GM12878 (cell line): ENCODE data around the gene PRKCB. TPM values are rescaled to one million over a fixed set of nuclear protein-coding genes. Genes with fewer than 3 reads are reported as not detected.

ENCODE experiments used
- ATAC-seq: fragments of 200-7000 bp; cut with Tn5 transposase; 3 replicates; pipeline ENCODE4 v1.9.1; 2020; ENCODE audit warnings: mild to moderate bottlenecking, moderate library complexity
- BruUV-seq: library from RNA; stranded (reverse); fragments of 400-500 nt; replicated peaks from 2 replicates; lab custom pipeline; 2021; lab: Mats Ljungman, UMichigan
- CTCF ChIA-PET: fragments of 300-600 bp; sonication (Branson Sonifier 250); formaldehyde crosslinking; extraction: SDS; loops from one replicate; lab custom pipeline; 2021; ENCODE audit warnings: inconsistent platforms; lab: Yijun Ruan, JAX
- POLR2A ChIA-PET: fragments of 350-600 bp; formaldehyde crosslinking; extraction: SDS; loops from one replicate; lab custom pipeline; 2021; ENCODE audit warnings: inconsistent platforms; lab: Charles Lee
- RAD21 ChIA-PET: fragments of 300-600 bp; sonication (Branson Sonifier 250); formaldehyde crosslinking; loops from one replicate; lab custom pipeline; 2023; ENCODE audit warnings: antibody characterized with exemption; ENCODE audit not compliant: unreplicated experiment; lab: Charles Lee
- SMC1A ChIA-PET: fragments of 300-600 bp; sonication (Branson Sonifier 250); formaldehyde crosslinking; loops from one replicate; lab custom pipeline; 2023; ENCODE audit not compliant: unreplicated experiment, uncharacterized antibody; lab: Charles Lee
- DNase-seq: peaks from one replicate; pipeline ENCODE4 v3.0.0-alpha.2; 2011; ENCODE audit warnings: low read depth, low spot score
- FAIRE-seq: peaks from 3 replicates; lab custom pipeline; 2011; peaks lifted over from hg19 to GRCh38; lab: Jason Lieb, UNC
- H2AFZ ChIP-seq: 2 replicates; pipeline ENCODE4 v1.6.0; 2011; ENCODE audit warnings: low read depth, low read length, control low read depth; ENCODE audit not compliant: control insufficient read depth
- H3K27ac ChIP-seq: 2 replicates; pipeline ENCODE4 v1.5.1; 2011; ENCODE audit warnings: control low read depth; ENCODE audit not compliant: control insufficient read depth, insufficient read depth
- H3K27me3 ChIP-seq, 2 experiments: replicated peaks in 1 of 2; 2 replicates each; pipeline versions ENCODE4 v1.6.0 to v1.6.1; 2011; ENCODE audit warnings: low read length in 1 of 2; ENCODE audit not compliant: control insufficient read depth in 2 of 2, insufficient read depth in 2 of 2
- H3K36me3 ChIP-seq, 2 experiments: 2 replicates each; pipeline ENCODE4 v1.5.1; 2011; ENCODE audit warnings: low read length in 1 of 2; ENCODE audit not compliant: control insufficient read depth in 2 of 2, insufficient read depth in 2 of 2
- H3K4me1 ChIP-seq: 2 replicates; pipeline ENCODE4 v1.6.1; 2011; ENCODE audit warnings: mild to moderate bottlenecking, low read length, moderate library complexity, mixed read lengths; ENCODE audit not compliant: control insufficient read depth, insufficient read depth
- H3K4me2 ChIP-seq: 2 replicates; pipeline ENCODE4 v1.6.0; 2011; ENCODE audit warnings: control low read depth; ENCODE audit not compliant: control insufficient read depth, insufficient read depth
- H3K4me3 ChIP-seq: fragments of 200-600 bp; sonication (generic); 2 replicates; pipeline ENCODE4 v1.5.1; 2016
- H3K79me2 ChIP-seq: 2 replicates; pipeline ENCODE4 v1.6.0; 2011; ENCODE audit warnings: low read length; ENCODE audit not compliant: control insufficient read depth, insufficient read depth
- H3K9ac ChIP-seq: 2 replicates; pipeline ENCODE4 v1.8.0; 2011; ENCODE audit warnings: low read length, control low read depth, mixed read lengths; ENCODE audit not compliant: control insufficient read depth, insufficient read depth
- H3K9me3 ChIP-seq: replicated peaks from 3 replicates; pipeline ENCODE4 v1.5.1; 2011; ENCODE audit warnings: mild to moderate bottlenecking, low read length; ENCODE audit not compliant: control insufficient read depth, insufficient read depth
- H4K20me1 ChIP-seq: 2 replicates; pipeline ENCODE4 v1.6.0; 2011; ENCODE audit not compliant: control insufficient read depth, insufficient read depth
- ATF7 ChIP-seq: fragments of 450-650 bp; IDR thresholded peaks from 2 replicates; pipeline ENCODE4 v1.6.1; 2016; ENCODE audit warnings: low read depth, mild to moderate bottlenecking
- CBX5 ChIP-seq: sonication (generic); IDR thresholded peaks from 2 replicates; pipeline ENCODE4 v1.6.1; 2016; ENCODE audit warnings: low read depth, moderate library complexity, mild to moderate bottlenecking, inconsistent platforms
- CHD4 ChIP-seq: fragments of 200-600 bp; sonication (generic); IDR thresholded peaks from 2 replicates; pipeline ENCODE4 v1.6.1; 2016; ENCODE audit warnings: mild to moderate bottlenecking
- JUNB ChIP-seq: IDR thresholded peaks from 2 replicates; pipeline ENCODE4 v1.6.1; 2016; ENCODE audit warnings: antibody characterized with exemption, mild to moderate bottlenecking
- MYC ChIP-seq: IDR thresholded peaks from 2 replicates; pipeline ENCODE4 v1.6.1; 2011; ENCODE audit warnings: mild to moderate bottlenecking, low read length, moderate library complexity, inconsistent platforms; ENCODE audit not compliant: insufficient read depth, insufficient replicate concordance, insufficient read length, severe bottlenecking
- RELA ChIP-seq: fragments of 450-650 bp; IDR thresholded peaks from 2 replicates; pipeline ENCODE4 v1.8.0; 2014; ENCODE audit warnings: borderline replicate concordance; ENCODE audit not compliant: partially characterized antibody
- STAT1 ChIP-seq: fragments of 450-650 bp; conservative IDR thresholded peaks from 2 replicates; pipeline ENCODE4 v1.6.1; 2014; ENCODE audit warnings: antibody characterized with exemption, mild to moderate bottlenecking
- STAT3 ChIP-seq: IDR thresholded peaks from 2 replicates; pipeline ENCODE4 v1.6.1; 2011; ENCODE audit warnings: low read depth, low read length, improper control_type of control experiment
- WRNIP1 ChIP-seq: IDR thresholded peaks from 2 replicates; pipeline ENCODE4 v1.6.1; 2011; ENCODE audit warnings: low read depth, low read length, improper control_type of control experiment, borderline replicate concordance
- ZBED1 ChIP-seq: IDR thresholded peaks from 2 replicates; pipeline ENCODE4 v1.6.1; 2016; ENCODE audit warnings: borderline replicate concordance
- ZNF384 ChIP-seq: IDR thresholded peaks from 2 replicates; pipeline ENCODE4 v1.6.1; 2012; ENCODE audit warnings: low read depth, mild to moderate bottlenecking, low read length, improper control_type of control experiment, borderline replicate concordance
- WGBS: methylation state at CpG from one replicate; pipeline ENCODE4 v1.1.6; 2016; ENCODE audit warnings: low lambda C conversion rate; ENCODE audit not compliant: insufficient replicate concordance, insufficient coverage; ENCODE audit errors: missing lambda C conversion rate; 5-methylcytosine and 5-hydroxymethylcytosine counted together
- in situ Hi-C: fragments of 300-500 bp; cut with MboI; formaldehyde crosslinking; loops from 9 replicates; pipeline ENCODE4 v1.14.3; 2018; ENCODE audit warnings: mixed read lengths
- intact Hi-C: fragments of 100-400 bp; cut with micrococcal nuclease; formaldehyde crosslinking; loops from one replicate; pipeline ENCODE4 v1.14.2; 2022; ENCODE audit not compliant: unreplicated experiment
- polyA plus RNA-seq, 11 experiments: library from polyadenylated mRNA; depleted of rRNA in 4 of 11; unstranded in 6 of 11; stranded (reverse) in 5 of 11; fragments of >200 nt; fragmentation: Nextera tagmentation in 4 of 11; fragmentation: Illumina TruSeq in 1 of 11; extraction: Ambion mirVana in 4 of 11; extraction: Trizol in 1 of 11; gene quantifications; 1 replicate in 1 of 11; 2 replicates in 10 of 11; pipeline versions ENCODE4 v1.2.1 to v1.2.3, GENCODE V29; 2011 to 2016; ENCODE audit warnings: inconsistent platforms in 2 of 11, missing spikeins in 2 of 11, low read depth in 1 of 11
- total RNA-seq, 4 experiments: library from RNA; depleted of rRNA in 3 of 4; stranded (reverse); fragments of >200 nt in 3 of 4; fragmentation: Illumina TruSeq in 1 of 4; extraction: Trizol in 1 of 4; gene quantifications; 2 replicates each; pipeline versions ENCODE4 v1.2.1 to v1.2.3, GENCODE V29; 2013 to 2021
- TF ChIP-seq, protein P1 (sequence below): fragments of 450-650 bp; IDR thresholded peaks from 2 replicates; pipeline ENCODE4 v1.6.1; 2016; ENCODE audit warnings: mild to moderate bottlenecking
- TF ChIP-seq, protein P2 (sequence below): IDR thresholded peaks from 2 replicates; pipeline ENCODE4 v1.6.1; 2011; ENCODE audit warnings: mild to moderate bottlenecking, low read depth, low read length, moderate library complexity; ENCODE audit not compliant: insufficient replicate concordance
- TF ChIP-seq, protein P3 (sequence below): fragments of 450-650 bp; formaldehyde crosslinking; IDR thresholded peaks from 2 replicates; pipeline ENCODE4 v1.5.0; 2022; ENCODE audit warnings: mild to moderate bottlenecking, missing genetic modification characterization
- TF ChIP-seq, protein P4 (sequence below): fragments of 450-650 bp; IDR thresholded peaks from 2 replicates; pipeline ENCODE4 v1.6.1; 2017; ENCODE audit warnings: mild to moderate bottlenecking
- TF ChIP-seq, protein P5 (sequence below): fragments of 450-650 bp; IDR thresholded peaks from 2 replicates; pipeline ENCODE4 v1.6.1; 2014; ENCODE audit warnings: mild to moderate bottlenecking

PRKCB gene
- total and polyA plus RNA-seq, 10 of the 15 experiments (the other 5 are each of a cell fraction or from before 2014, with no cell fraction given) = 21.4 to 158 (median 97.3) TPM

DNA sequence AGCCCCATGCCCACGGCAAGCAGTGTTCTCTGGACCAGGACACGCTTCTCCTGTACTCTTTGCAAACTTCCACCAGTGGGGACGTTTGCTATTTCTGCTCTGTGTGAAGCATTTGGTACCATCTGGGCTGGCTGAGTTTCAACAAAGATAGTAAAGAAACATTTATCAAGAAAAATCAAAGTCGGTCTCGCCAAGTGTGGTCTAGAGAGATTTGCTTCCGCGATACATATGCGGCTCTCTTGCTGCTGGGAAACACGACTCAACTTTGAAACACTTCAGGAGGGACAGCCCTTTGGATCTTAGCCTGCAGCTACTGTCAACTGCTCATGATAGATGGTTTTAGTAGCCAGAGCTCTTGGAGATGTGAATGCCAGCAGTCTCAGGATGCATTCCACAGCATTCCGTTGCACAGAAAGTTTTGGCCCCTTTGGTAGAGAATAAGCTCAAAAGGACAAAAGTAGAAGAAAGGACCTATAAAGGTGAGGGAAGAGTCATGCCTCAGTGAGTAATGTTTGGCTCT lies 252.2 kb downstream of the PRKCB start:
- no TSS peak for BruUV-seq
- Histone ChIP-seq H3K79me2 (no peaks in the 10 kb centered on the region), H3K27me3 (no peaks in the 10 kb centered on the region), H3K4me1 (no peaks in the 10 kb centered on the region), H3K4me3 (no peak overlapping the region), H3K9me3 (peaks cover 2% of the 10 kb centered on the region; the same call in 2 of the 3 replicates), H3K36me3 (peaks cover 2 to 17% of the 10 kb centered on the region in 2 experiments), H3K27ac (no peak overlapping the region), H2AFZ (no peak overlapping the region), H3K9ac (no peak overlapping the region), H3K4me2 (no peak overlapping the region), H4K20me1 (no peaks in the 10 kb centered on the region)
- SMC1A ChIA-PET = interaction anchor here (1.3 kb wide), 1 partner anchor 15 kb away, joined by 5 read pairs; no protein-coding TSS in a partner anchor
- no peak for ATAC-seq
- 87% methylated on average over 10 of the region's 10 CpGs for WGBS
- intact Hi-C loops (no loop called here), in situ Hi-C loops (no loop called here)
- RAD21 ChIA-PET = no interaction called here
- POLR2A ChIA-PET = no interaction called here
- no peak for DNase-seq
- FAIRE-seq = no peak
- CTCF ChIA-PET = interaction anchor here (0.9 to 1.1 kb wide), 2 partner anchors 17 to 78 kb away, joined by 3 read pairs; no protein-coding TSS in a partner anchor
- TF ChIP-seq ZBED1 (no peak), ATF7 (no peak), CBX5 (no peak), STAT3 (no peak), WRNIP1 (no peak), MYC (no peak), STAT1 (no peak), ZNF384 (no peak), CHD4 (no peak), RELA (no peak), JUNB (no peak)
- TF ChIP-seq, protein P1, sequence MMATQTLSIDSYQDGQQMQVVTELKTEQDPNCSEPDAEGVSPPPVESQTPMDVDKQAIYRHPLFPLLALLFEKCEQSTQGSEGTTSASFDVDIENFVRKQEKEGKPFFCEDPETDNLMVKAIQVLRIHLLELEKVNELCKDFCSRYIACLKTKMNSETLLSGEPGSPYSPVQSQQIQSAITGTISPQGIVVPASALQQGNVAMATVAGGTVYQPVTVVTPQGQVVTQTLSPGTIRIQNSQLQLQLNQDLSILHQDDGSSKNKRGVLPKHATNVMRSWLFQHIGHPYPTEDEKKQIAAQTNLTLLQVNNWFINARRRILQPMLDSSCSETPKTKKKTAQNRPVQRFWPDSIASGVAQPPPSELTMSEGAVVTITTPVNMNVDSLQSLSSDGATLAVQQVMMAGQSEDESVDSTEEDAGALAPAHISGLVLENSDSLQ = no peak
- TF ChIP-seq, protein P2, sequence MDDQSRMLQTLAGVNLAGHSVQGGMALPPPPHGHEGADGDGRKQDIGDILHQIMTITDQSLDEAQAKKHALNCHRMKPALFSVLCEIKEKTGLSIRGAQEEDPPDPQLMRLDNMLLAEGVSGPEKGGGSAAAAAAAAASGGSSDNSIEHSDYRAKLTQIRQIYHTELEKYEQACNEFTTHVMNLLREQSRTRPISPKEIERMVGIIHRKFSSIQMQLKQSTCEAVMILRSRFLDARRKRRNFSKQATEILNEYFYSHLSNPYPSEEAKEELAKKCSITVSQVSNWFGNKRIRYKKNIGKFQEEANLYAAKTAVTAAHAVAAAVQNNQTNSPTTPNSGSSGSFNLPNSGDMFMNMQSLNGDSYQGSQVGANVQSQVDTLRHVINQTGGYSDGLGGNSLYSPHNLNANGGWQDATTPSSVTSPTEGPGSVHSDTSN = no peak
- TF ChIP-seq, protein P3, sequence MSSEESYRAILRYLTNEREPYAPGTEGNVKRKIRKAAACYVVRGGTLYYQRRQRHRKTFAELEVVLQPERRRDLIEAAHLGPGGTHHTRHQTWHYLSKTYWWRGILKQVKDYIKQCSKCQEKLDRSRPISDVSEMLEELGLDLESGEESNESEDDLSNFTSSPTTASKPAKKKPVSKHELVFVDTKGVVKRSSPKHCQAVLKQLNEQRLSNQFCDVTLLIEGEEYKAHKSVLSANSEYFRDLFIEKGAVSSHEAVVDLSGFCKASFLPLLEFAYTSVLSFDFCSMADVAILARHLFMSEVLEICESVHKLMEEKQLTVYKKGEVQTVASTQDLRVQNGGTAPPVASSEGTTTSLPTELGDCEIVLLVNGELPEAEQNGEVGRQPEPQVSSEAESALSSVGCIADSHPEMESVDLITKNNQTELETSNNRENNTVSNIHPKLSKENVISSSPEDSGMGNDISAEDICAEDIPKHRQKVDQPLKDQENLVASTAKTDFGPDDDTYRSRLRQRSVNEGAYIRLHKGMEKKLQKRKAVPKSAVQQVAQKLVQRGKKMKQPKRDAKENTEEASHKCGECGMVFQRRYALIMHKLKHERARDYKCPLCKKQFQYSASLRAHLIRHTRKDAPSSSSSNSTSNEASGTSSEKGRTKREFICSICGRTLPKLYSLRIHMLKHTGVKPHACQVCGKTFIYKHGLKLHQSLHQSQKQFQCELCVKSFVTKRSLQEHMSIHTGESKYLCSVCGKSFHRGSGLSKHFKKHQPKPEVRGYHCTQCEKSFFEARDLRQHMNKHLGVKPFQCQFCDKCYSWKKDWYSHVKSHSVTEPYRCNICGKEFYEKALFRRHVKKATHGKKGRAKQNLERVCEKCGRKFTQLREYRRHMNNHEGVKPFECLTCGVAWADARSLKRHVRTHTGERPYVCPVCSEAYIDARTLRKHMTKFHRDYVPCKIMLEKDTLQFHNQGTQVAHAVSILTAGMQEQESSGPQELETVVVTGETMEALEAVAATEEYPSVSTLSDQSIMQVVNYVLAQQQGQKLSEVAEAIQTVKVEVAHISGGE = no peak
- TF ChIP-seq, protein P4, sequence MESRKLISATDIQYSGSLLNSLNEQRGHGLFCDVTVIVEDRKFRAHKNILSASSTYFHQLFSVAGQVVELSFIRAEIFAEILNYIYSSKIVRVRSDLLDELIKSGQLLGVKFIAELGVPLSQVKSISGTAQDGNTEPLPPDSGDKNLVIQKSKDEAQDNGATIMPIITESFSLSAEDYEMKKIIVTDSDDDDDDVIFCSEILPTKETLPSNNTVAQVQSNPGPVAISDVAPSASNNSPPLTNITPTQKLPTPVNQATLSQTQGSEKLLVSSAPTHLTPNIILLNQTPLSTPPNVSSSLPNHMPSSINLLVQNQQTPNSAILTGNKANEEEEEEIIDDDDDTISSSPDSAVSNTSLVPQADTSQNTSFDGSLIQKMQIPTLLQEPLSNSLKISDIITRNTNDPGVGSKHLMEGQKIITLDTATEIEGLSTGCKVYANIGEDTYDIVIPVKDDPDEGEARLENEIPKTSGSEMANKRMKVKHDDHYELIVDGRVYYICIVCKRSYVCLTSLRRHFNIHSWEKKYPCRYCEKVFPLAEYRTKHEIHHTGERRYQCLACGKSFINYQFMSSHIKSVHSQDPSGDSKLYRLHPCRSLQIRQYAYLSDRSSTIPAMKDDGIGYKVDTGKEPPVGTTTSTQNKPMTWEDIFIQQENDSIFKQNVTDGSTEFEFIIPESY = no peak
- TF ChIP-seq, protein P5, sequence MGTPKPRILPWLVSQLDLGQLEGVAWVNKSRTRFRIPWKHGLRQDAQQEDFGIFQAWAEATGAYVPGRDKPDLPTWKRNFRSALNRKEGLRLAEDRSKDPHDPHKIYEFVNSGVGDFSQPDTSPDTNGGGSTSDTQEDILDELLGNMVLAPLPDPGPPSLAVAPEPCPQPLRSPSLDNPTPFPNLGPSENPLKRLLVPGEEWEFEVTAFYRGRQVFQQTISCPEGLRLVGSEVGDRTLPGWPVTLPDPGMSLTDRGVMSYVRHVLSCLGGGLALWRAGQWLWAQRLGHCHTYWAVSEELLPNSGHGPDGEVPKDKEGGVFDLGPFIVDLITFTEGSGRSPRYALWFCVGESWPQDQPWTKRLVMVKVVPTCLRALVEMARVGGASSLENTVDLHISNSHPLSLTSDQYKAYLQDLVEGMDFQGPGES = no peak
